GM21529 (cell line): ENCODE results near the gene PKN2.

Source experiments
- ATAC-seq: cut with Tn5 transposase; IDR thresholded peaks from one replicate; pipeline ENCODE4 v1.9.1; 2021; ENCODE audit not compliant: unreplicated experiment

The PKN2 gene

DNA sequence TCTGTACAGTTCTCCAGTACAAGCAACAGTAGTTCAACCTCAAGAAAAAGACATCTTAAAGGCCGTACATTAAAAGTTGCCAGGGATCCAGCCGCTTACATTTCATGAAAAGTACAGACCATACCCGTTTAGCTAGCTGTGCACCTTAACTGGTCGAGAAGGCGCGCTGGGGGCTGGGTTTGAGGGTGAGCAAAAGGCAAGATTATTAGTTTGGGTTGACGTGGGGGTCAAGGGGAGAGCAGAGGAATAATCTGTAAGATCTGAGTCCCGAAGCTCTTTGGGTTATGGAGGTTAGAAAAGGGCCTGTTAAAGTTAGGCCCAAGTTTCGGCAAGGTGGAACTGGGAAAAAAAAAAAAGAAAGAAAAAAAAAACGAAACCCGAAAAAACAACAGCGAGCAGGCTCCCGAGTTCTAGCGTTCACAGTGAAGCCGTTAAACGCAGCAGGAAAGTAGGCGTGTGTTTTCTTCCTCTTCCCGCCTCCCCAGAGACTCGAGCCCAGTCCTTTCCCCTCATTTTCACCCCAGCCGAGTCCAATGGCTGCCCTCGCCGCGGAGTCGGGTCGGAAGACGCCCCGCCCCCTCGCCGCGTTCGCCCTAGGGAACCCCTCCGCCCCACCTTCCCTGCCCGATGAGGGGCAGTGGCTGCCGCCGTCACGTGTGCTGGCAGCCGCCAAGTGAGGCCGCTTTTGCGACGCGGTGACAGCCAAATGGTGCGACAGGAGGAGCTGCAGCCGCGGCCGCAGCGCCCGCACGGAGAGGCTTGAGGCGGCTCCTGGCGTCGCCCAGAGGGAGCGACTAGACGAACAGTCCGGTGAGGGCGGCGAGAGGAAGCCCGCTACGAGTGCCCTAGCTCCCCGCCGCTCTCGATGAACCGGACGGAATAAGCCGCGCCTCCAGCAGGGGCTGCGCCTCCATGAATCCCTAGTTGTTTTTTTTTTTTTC, at the start of gene PKN2:
TSS of gene PKN2 (plus strand) at position 733 of the 941 bp plus-strand sequence. CDS start 308 bp downstream, outside the sequence.
- ATAC-seq = peak; percentile 87

DNA sequence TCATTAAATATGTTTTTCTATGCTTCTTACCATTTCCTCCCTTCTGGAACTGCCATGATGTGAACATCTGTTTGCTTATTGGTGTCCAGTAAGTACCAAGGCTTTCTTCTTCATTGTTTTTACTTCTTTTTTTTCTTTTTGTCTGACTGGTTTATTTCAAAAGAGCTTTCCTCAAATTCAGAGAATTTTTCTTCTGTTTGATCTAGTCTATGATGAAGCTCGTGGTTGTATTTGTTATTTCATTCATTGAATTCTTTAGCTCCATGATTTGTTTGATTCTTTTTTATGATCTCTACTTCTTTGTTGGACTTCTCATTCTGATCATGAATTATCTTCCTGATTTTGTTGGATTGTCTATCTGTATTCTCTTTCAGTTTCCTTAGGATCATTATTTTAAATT, 49.5 kb upstream of the PKN2 start:
- no peak for ATAC-seq

DNA sequence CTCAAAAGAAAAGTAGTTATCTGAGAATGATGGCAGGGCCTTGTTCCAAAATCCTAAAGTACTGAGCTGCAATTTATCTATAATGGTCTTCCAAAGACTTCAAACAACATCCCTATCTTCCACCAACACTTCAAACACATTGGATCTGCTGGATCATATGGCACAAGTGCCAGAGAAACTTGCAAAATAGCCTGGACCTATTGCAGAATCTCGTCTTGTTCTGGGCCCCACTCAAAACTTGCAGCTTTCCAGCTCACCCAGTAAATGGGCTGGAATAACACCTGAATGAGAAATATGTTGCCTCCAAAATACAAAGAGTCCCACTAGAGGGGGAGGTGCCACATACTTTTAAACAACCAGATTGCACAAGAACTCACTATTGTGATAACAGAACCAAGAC, 44.0 kb upstream of the PKN2 start:
- ATAC-seq = no peak

DNA sequence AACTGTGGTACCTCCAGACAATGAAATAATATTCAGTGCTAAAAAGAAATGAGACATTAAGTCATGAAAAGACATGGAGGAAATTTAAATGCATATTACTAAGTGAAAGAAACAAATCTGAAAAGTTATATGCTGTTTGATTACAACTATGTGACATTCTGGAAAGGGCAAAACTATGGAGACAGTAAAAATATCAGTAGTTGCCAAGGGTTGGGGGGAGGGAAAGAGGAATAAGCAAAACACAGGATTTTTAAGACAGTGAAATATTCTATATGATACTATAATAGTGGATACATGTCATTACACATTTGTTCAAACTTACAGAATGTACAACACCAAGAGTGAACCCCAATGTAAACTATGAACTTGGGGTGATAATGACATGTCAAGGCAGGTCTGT, 38.2 kb upstream of the PKN2 start:
- no peak for ATAC-seq

- no peak for ATAC-seq
These were observed 37.4 kb upstream of the PKN2 start for GRCh38 chr1:88646476-88647248.

DNA sequence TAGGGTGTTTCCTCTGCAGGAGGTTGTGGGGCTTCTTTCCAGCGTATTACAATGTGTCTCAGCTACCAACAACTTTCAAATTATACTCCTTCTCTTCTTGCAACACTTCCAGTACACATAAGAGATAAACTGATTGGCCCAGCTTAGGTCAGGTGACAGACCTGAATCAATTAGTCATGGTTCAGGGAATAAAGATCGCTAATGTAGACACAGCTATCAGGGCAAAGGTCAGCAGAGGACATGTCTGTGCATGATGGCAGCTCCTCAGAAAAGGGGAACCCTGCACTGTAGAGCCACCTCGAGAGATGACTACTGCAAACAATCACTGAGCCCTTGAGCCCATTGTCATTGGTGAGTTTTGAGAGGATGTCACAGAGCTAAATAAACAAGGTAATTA, 36.8 kb upstream of the PKN2 start:
- ATAC-seq = no peak

DNA sequence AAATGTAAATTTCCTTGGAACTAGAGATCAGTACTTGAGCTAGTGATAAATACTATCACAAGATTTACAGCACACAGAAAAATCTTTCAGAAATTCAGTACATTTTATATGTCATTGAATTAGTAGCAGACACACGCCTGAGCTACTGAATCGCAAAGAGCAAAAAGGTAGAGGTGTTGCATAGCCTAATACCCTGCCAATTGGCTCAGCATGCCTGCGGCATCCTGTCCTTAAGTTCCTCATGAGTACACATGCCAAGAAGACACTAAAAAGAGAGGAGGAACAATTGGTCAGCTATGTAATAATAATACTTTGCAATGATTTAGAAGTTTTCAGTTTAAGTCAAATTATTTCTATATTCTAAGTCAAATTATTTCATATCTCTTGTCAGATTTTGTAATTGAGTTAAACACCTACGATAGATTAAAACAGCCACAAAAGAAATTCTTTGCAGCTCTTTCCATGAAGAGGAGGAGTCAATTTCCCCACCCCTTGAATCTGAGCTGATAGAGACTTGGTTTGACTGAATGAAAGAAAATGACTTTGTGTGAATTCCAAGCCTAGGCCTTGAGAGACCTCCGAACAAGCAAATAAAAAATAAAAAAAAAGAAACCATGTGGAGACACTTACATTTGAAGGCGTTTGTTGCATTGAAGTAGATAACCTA, 36.2 kb upstream of the PKN2 start:
- ATAC-seq = no peak

- no peak for ATAC-seq
These were observed 35.4 kb upstream of the PKN2 start for GRCh38 chr1:88648706-88649105.

GRCh38 chr1:88649932-88650331, 34.1 kb upstream of the PKN2 start:
- no peak for ATAC-seq

DNA sequence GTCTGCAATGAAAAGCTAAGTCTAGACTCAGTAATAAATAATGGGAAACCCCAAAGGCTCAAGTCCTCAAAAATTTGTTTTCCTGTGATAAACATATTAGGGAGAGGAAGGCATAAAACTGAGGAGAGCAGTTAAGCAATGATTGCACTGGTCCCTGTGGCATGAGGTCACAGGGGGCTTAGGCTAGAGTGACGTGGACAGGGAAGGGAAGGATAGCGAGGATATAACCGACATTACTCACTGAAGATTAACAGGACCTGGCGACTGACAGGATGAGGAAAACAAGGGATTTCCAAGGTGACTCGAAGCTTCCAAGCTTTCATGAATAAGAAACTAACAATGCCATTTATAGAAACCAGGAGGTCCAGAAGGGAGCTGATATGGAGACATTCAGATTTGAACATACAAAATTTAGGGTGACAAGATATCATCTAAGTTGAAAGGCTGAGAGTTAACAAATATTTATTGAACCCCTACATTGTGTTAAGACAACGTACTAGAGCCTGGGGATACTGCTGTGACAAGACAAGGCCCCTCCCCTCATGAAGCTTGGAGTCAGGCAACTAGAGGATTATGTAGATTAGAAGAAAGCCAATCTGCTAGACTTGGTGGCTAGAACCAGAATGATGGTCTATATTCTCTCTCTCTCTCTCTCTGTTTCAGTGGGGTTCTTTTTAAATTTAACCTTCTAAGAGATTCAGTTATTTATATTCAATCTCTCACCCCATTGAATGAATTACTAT, 33.2 kb upstream of the PKN2 start:
- no peak for ATAC-seq

- ATAC-seq = no peak
These were observed 28.9 kb upstream of the PKN2 start for GRCh38 chr1:88655140-88655539.

DNA sequence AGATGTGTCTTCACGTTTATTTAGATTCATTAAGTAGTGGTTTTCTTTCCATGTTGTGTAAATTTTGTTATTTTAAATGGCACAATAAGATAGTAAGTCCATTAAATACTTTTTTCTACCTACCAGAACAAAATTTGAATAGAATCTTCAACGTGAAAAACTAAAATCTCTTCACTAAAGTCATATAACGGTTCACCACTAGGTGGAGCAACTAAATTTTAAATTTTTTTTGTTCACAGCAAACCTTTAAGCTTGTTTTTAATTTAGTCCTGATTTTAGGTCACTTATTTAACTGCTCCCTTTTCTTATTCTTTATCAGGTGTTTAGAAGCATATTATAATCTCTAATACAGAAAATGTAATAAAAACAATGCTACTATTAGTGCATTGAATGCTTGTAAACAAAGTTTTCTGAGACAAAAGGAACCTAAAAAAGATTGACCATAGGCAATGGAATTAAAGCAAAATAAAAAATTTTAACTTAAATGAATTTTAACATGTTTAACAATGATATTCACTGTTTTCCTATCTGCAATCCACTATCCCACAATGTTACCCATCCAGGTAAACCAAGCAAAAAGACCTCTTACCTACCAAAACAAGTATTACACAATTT, 28.3 kb upstream of the PKN2 start:
- no peak for ATAC-seq

DNA sequence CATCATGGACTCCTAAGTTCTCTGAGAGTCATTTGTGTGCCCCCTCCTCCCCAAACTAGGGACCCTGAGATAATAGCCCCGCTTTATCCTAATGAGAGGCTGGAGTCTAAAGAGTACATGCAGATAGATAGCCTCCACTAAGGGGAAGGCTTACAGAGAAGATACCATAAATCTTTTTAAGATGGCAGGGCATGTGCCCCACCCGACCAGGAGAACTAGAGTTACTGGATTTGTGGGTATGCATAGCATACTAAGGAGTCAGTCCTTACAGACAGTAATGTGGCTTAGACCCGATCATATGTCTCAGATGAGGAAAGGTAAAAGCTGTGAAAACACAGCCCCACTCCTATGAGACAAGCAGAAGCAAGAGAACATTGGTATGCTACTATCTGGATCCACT, 25.7 kb upstream of the PKN2 start:
- no peak for ATAC-seq

GRCh38 chr1:88659552-88659951, 24.5 kb upstream of the PKN2 start:
- ATAC-seq = no peak

GRCh38 chr1:88661188-88661587, 22.9 kb upstream of the PKN2 start:
- ATAC-seq = no peak

DNA sequence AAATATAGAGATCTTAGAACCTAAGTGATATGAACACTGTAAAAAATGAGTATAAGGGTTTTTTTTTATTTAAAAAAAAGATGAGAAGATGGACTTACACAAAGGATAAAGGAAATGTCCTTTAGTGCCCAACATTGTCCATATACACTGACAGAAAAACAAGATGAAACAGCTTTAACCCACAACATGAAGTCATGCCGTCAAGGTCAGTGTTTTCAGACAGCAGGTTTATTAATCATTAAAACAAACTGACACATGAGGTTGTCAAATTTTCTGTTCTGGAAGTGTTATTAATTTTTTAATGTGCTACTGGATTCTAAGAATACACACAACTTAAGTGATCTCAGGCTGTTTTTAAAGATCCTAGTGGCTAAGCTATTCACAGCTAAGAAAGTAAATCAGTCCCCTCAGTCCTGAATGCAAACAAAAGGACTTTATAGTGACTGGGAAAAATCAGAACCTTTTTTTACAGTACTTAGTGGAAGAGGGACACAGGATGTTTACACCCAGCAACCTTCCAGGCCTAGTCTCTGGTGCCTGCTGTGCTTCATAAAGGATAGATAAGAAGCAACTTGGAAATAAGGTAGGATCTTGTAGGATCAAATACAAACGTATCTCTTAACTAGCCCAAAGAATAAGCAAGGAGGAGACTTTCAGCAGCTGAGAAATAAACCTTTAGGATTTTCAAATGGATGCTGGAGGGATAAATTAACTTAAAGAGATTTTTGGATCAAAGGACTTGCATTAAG, 21.9 kb upstream of the PKN2 start:
- ATAC-seq = no peak

- ATAC-seq = no peak
These were observed 21.4 kb upstream of the PKN2 start for GRCh38 chr1:88662723-88663122.

- ATAC-seq = no peak
These were observed 15.7 kb upstream of the PKN2 start for GRCh38 chr1:88668405-88668804.

DNA sequence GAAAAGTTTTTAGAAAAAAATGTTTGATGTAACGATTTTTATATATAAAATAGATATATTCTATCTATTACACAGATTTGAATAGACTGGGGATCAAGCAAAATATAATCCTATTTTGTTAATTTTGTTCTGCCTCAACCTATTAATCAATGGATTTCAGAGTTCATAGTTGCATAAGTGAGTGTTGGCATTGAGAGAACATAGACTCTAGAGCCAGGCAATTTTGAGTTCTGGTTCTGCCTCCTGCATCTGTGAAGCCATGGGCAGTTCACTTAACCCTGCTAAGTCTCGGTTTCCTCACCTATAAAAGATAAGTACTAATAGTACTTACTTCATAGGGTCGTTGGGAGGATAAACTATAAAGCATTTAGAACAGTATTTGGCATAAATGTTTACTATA, 13.6 kb upstream of the PKN2 start:
- no peak for ATAC-seq

DNA sequence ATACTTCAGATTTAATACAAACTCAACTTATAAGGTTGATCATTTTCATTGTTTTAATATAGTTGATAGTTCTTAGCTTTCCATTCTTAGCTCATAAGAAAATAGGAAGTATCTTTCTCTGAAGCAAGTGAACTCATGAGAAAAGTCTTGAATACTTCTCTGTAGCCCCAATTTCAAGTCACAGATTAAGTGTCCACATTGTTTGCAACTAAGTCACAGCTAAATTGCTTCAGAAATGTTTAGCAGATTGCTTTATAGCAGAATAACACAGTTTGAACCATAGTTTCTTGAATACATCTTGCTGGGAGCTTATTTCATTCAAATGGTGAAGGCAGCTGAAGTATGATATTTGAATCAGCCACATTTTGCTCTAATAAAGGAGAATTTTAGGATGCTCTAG, 10.6 kb upstream of the PKN2 start:
- ATAC-seq = no peak
